Endothelial cell of umbilical vein (primary cell): Measurements from ENCODE around the gene SMARCA2. TPM values are rescaled to one million over a fixed set of nuclear protein-coding genes. Genes with fewer than 3 reads are reported as not detected.

Source experiments
- BruUV-seq: library from RNA; stranded (reverse); fragments of 400-500 nt; replicated peaks from 2 replicates; lab custom pipeline; 2021; lab: Mats Ljungman, UMichigan
- CTCF ChIA-PET: fragments of 300-600, 350-600 bp; sonication (Branson Sonifier 250); formaldehyde crosslinking; loops from one replicate; lab custom pipeline; 2021; ENCODE audit warnings: antibody characterized with exemption, inconsistent platforms; lab: Charles Lee
- POLR2A ChIA-PET: fragments of 300-600, 350-600 bp; sonication (Branson Sonifier 250); formaldehyde crosslinking; loops from one replicate; lab custom pipeline; 2021; ENCODE audit warnings: antibody characterized with exemption, inconsistent platforms; lab: Charles Lee
- DNase-seq: peaks from one replicate; pipeline ENCODE4 v3.0.0-alpha.2; 2011; ENCODE audit warnings: low read depth, low spot score
- FAIRE-seq: peaks from 2 replicates; lab custom pipeline; 2011; peaks lifted over from hg19 to GRCh38; lab: Jason Lieb, UNC
- H2AFZ ChIP-seq: 2 replicates; pipeline ENCODE4 v1.6.0; 2012; ENCODE audit warnings: low read depth, low read length, control low read depth, inconsistent platforms
- H3K27ac ChIP-seq: 2 replicates; pipeline ENCODE4 v1.5.1; 2011; ENCODE audit warnings: low read depth, mild to moderate bottlenecking, control low read depth, low read length, moderate library complexity; ENCODE audit not compliant: insufficient read depth
- H3K27me3 ChIP-seq, 2 experiments: 2 replicates each; pipeline versions ENCODE4 v1.6.0 to v1.6.1; 2011; ENCODE audit warnings: low read length in 2 of 2, mixed read lengths in 1 of 2; ENCODE audit not compliant: control insufficient read depth in 2 of 2, insufficient read depth in 2 of 2
- H3K36me3 ChIP-seq, 2 experiments: 2 replicates in 1 of 2; 3 replicates in 1 of 2; pipeline ENCODE4 v1.5.1; 2011; ENCODE audit warnings: low read length in 2 of 2, mild to moderate bottlenecking in 1 of 2, moderate library complexity in 1 of 2; ENCODE audit not compliant: control insufficient read depth in 2 of 2, insufficient read depth in 2 of 2; ENCODE audit errors: extremely low read depth in 1 of 2
- H3K4me1 ChIP-seq: 3 replicates; pipeline ENCODE4 v1.5.1; 2011; ENCODE audit warnings: mild to moderate bottlenecking, low read length; ENCODE audit not compliant: control insufficient read depth, insufficient read depth; ENCODE audit errors: extremely low read depth
- H3K4me2 ChIP-seq: 2 replicates; pipeline ENCODE4 v1.6.1; 2011; ENCODE audit warnings: low read length, control low read depth, mixed read lengths; ENCODE audit not compliant: insufficient read depth
- H3K4me3 ChIP-seq, 3 experiments: fragments of 200-600 bp in 1 of 3; sonication (generic), shearing (Covaris generic) in 1 of 3; replicated peaks in 1 of 3; 2 replicates each; pipeline ENCODE4 v1.5.1; 2011 to 2016; ENCODE audit warnings: control low read depth in 3 of 3, low read length in 3 of 3, mild to moderate bottlenecking in 2 of 3, inconsistent platforms in 1 of 3, low read depth in 1 of 3, moderate library complexity in 1 of 3; ENCODE audit not compliant: insufficient read depth in 1 of 3
- H3K79me2 ChIP-seq: 2 replicates; pipeline ENCODE4 v1.6.0; 2012; ENCODE audit warnings: low read length, inconsistent platforms; ENCODE audit not compliant: control insufficient read depth, insufficient read depth
- H3K9ac ChIP-seq: replicated peaks from 2 replicates; pipeline ENCODE3; 2011; ENCODE audit warnings: low read length, control low read depth; ENCODE audit not compliant: insufficient read depth; ENCODE audit errors: extremely low read depth
- H3K9me1 ChIP-seq: replicated peaks from 3 replicates; pipeline ENCODE4 v1.6.0; 2011; ENCODE audit warnings: mild to moderate bottlenecking, low read length; ENCODE audit not compliant: control insufficient read depth, insufficient read depth; ENCODE audit errors: extremely low read depth
- H3K9me3 ChIP-seq: replicated peaks from 2 replicates; pipeline ENCODE4 v1.5.1; 2012; ENCODE audit warnings: low read length, inconsistent platforms; ENCODE audit not compliant: control insufficient read depth, insufficient read depth
- H4K20me1 ChIP-seq: replicated peaks from 2 replicates; pipeline ENCODE3; 2011; ENCODE audit warnings: mild to moderate bottlenecking, low read length; ENCODE audit not compliant: control insufficient read depth, insufficient read depth; ENCODE audit errors: extremely low read depth
- EZH2 ChIP-seq: IDR thresholded peaks from 2 replicates; pipeline ENCODE4 v1.6.1; 2012; ENCODE audit warnings: borderline replicate concordance, low read depth, mild to moderate bottlenecking, moderate library complexity, low read length, inconsistent platforms; ENCODE audit not compliant: severe bottlenecking
- FOS ChIP-seq: IDR thresholded peaks from 2 replicates; pipeline ENCODE4 v1.6.1; 2011; ENCODE audit warnings: mild to moderate bottlenecking, low read length, moderate library complexity, borderline replicate concordance; ENCODE audit not compliant: insufficient read depth
- GATA2 ChIP-seq: IDR thresholded peaks from 2 replicates; pipeline ENCODE4 v1.7.0; 2011; ENCODE audit warnings: low read depth, mild to moderate bottlenecking, moderate library complexity, mixed read lengths, low read length; ENCODE audit not compliant: insufficient read length, insufficient read depth
- JUN ChIP-seq: IDR thresholded peaks from 2 replicates; pipeline ENCODE4 v1.6.1; 2011; ENCODE audit warnings: borderline replicate concordance, low read depth; ENCODE audit not compliant: insufficient read length, insufficient read depth
- MYC ChIP-seq: IDR thresholded peaks from one replicate; pipeline ENCODE4 v1.6.1; 2011; ENCODE audit warnings: mild to moderate bottlenecking, low read depth, low read length
- POLR2A ChIP-seq: IDR thresholded peaks from 2 replicates; pipeline ENCODE4 v1.6.1; 2012; ENCODE audit warnings: low read depth, mild to moderate bottlenecking, control low read depth, low read length
- POLR2AphosphoS5 ChIP-seq: IDR thresholded peaks from 2 replicates; pipeline ENCODE4 v1.6.1; 2012; ENCODE audit warnings: low read depth, mild to moderate bottlenecking, control low read depth, low read length, moderate library complexity; ENCODE audit not compliant: insufficient read depth
- dilution Hi-C: fragments of 300-500 bp; cut with MboI; formaldehyde crosslinking; loops from one replicate; pipeline ENCODE4 v1.15.0; 2019; ENCODE audit warnings: low sequenced_read_pairs; ENCODE audit not compliant: extremely low pct_ligation_motif_present
- intact Hi-C: fragments of 100-400 bp; cut with micrococcal nuclease; formaldehyde crosslinking; loops from one replicate; pipeline ENCODE4 v1.10.0; 2022
- polyA plus RNA-seq, 4 experiments: library from polyadenylated mRNA; depleted of rRNA in 3 of 4; stranded (reverse) in 3 of 4; unstranded in 1 of 4; fragments of >200 nt; gene quantifications; 2 replicates each; pipeline versions ENCODE4 v1.2.1 to v1.2.3, GENCODE V29; 2011 to 2012; ENCODE audit warnings: missing spikeins in 1 of 4
- total RNA-seq: library from RNA; stranded (reverse); gene quantifications from 2 replicates; pipeline ENCODE4 v1.2.3, GENCODE V29; 2021
- TF ChIP-seq, protein P1 (sequence below): IDR thresholded peaks from 2 replicates; pipeline ENCODE4 v1.6.1; 2011; ENCODE audit not compliant: insufficient read depth, insufficient read length
- TF ChIP-seq, protein P2 (sequence below), 2 donors: IDR thresholded peaks; 1 replicate in 1 of 2; 2 replicates in 1 of 2; pipeline ENCODE4 v1.5.1; 2011; ENCODE audit warnings: low read length in 2 of 2, mild to moderate bottlenecking in 2 of 2, moderate library complexity in 2 of 2, control low read depth in 1 of 2, inconsistent platforms in 1 of 2, low read depth in 1 of 2; ENCODE audit not compliant: insufficient read depth in 1 of 2; ENCODE audit errors: extremely low read depth in 1 of 2

Gene SMARCA2
- total and polyA plus RNA-seq, 2 donors (not counting 3 experiments of a cell fraction or from before 2014, with no cell fraction given): 54.5 to 79.9 TPM

DNA sequence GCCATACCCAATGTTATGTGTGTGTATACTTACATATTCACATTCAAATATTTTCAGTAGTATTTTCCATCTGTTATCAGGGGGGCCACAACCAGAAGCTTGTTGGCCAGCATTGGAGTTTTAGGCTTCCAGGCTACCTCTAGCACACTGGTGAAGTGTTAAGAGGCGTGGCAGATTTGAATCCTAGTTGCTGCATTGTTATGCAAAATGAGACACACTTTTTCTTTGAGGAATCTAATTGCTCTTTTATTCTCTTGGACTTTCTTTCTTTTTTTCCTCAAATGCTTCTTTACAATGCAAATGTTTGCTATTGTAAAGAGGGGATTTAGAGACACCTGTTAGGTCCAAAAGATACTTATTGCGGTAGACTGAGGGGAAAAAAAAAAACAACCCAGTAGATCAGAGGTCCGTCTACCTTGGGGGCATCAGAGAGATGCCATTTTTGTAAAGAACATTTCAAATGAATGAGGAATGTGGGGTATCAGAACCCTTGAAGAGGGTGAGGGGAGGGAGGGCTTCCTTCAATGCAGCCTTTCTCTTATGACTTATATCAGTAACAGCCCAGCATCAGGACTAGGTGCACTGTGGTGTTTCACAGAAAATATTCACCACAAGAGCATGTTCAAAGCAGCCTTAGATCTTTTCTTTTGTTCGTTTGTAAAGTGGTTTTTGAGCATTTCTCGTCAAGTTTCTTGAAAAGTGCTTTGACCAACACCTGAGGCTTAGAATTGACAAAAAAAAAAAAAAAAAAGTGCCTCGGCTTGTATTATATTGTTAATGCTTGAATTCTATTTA is 3.8 kb downstream of the SMARCA2 start:
- intact Hi-C loops (loop anchor here (5.0 kb wide), 1 partner anchor 673 kb away; no protein-coding TSS in a partner anchor), dilution Hi-C loops (no loop called here)
- no peak for FAIRE-seq
- no TSS peak for BruUV-seq
- Histone ChIP-seq H3K9me3 (no peaks in the 10 kb centered on the region), H2AFZ (no peak overlapping the region), H3K79me2 (peaks cover 26% of the 10 kb centered on the region), H3K4me1 (peaks cover 40% of the 10 kb centered on the region), H3K9ac (no peak overlapping the region), H3K4me3 (peak overlapping the region in 1 of 3 experiments; percentile 76), H3K27ac (no peak overlapping the region), H3K9me1 (no peaks in the 10 kb centered on the region), H3K4me2 (peak overlapping the region; percentile 81), H3K36me3 (no peaks in the 10 kb centered on the region), H4K20me1 (no peaks in the 10 kb centered on the region), H3K27me3 (no peaks in the 10 kb centered on the region)
- DNase-seq: peak; percentile 6
- no peak for TF ChIP-seq POLR2A
- no peak for TF ChIP-seq POLR2AphosphoS5
- TF ChIP-seq, protein P1, sequence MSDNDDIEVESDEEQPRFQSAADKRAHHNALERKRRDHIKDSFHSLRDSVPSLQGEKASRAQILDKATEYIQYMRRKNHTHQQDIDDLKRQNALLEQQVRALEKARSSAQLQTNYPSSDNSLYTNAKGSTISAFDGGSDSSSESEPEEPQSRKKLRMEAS: no peak
- no peak for TF ChIP-seq EZH2
- no peak for TF ChIP-seq FOS
- no peak for TF ChIP-seq JUN
- no peak for TF ChIP-seq MYC
- no peak for TF ChIP-seq GATA2
- TF ChIP-seq, protein P2, sequence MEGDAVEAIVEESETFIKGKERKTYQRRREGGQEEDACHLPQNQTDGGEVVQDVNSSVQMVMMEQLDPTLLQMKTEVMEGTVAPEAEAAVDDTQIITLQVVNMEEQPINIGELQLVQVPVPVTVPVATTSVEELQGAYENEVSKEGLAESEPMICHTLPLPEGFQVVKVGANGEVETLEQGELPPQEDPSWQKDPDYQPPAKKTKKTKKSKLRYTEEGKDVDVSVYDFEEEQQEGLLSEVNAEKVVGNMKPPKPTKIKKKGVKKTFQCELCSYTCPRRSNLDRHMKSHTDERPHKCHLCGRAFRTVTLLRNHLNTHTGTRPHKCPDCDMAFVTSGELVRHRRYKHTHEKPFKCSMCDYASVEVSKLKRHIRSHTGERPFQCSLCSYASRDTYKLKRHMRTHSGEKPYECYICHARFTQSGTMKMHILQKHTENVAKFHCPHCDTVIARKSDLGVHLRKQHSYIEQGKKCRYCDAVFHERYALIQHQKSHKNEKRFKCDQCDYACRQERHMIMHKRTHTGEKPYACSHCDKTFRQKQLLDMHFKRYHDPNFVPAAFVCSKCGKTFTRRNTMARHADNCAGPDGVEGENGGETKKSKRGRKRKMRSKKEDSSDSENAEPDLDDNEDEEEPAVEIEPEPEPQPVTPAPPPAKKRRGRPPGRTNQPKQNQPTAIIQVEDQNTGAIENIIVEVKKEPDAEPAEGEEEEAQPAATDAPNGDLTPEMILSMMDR (IDR thresholded peaks at IDR 0.05; ENCODE audit: extremely low read depth in 1 of 2, insufficient read depth in 1 of 2, low read depth in 1 of 2, low read length in 2 of 2): no peak
- CTCF ChIA-PET: no interaction called here
- POLR2A ChIA-PET: no interaction called here
